Muscle layer of colon (tissue), 2 donors: ENCODE data around the gene PML.
A peak's percentile ranks its signal among the peaks of the same experiment; 100 is the strongest.

Experiments used
- H3K27ac ChIP-seq: one replicate; pipeline ENCODE4 v1.7.0; 2013; ENCODE audit warnings: low read depth, mild to moderate bottlenecking, low read length, moderate library complexity
- H3K27me3 ChIP-seq, 2 donors: one replicate each; pipeline ENCODE4 v1.7.0; 2013; ENCODE audit warnings: low read length in 2 of 2, mild to moderate bottlenecking in 2 of 2; ENCODE audit not compliant: insufficient read depth in 2 of 2, control insufficient read depth in 1 of 2
- H3K36me3 ChIP-seq: one replicate; pipeline ENCODE4 v1.7.0; 2013; ENCODE audit warnings: mild to moderate bottlenecking, low read length; ENCODE audit not compliant: insufficient read depth
- H3K4me1 ChIP-seq: one replicate; pipeline ENCODE4 v1.7.0; 2013; ENCODE audit warnings: mild to moderate bottlenecking, low read length; ENCODE audit not compliant: insufficient read depth
- H3K4me3 ChIP-seq, 2 donors: one replicate each; pipeline ENCODE4 v1.7.0; 2013; ENCODE audit warnings: low read length in 2 of 2, low read depth in 1 of 2, mild to moderate bottlenecking in 1 of 2, moderate library complexity in 1 of 2
- H3K9ac ChIP-seq: one replicate; pipeline ENCODE4 v1.7.0; 2013; ENCODE audit warnings: low read length
- H3K9me3 ChIP-seq: one replicate; pipeline ENCODE4 v1.7.0; 2013; ENCODE audit warnings: mild to moderate bottlenecking, low read length
- donor health status: abdominal sarcoma.
- donor health status: Adenocarcinoma of cecum.

Gene PML

DNA sequence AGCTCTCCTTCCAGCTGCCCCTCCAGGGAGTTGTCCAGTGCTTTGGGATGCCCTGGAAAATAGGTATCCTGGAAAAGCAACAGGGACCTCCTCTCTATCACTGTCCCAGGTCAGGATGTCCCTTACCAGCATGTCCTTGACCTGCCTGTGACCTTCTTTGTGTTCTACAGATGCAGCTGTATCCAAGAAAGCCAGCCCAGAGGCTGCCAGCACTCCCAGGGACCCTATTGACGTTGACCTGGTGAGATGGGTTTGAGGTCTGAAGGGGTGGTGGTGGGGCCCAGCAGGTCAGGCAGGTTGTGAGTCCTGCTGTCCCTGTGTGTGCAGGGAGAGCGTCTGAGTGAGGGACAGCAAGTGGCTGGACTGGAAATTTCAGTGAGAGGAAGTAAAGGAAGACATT, 30.2 kb downstream of the PML start:
- Histone ChIP-seq H3K9me3 (no peaks in the 10 kb centered on the region), H3K4me1 (peaks cover 41% of the 10 kb centered on the region), H3K27me3 (no peaks in the 10 kb centered on the region), H3K36me3 (peaks cover 39% of the 10 kb centered on the region), H3K4me3 (no peak overlapping the region), H3K9ac (no peak overlapping the region), H3K27ac (peak overlapping the region; percentile 35)

GRCh38 chr15:74025436-74025835, 30.9 kb downstream of the PML start:
- Histone ChIP-seq H3K4me1 (peaks cover 41% of the 10 kb centered on the region), H3K9me3 (no peaks in the 10 kb centered on the region), H3K36me3 (peaks cover 39% of the 10 kb centered on the region), H3K9ac (no peak overlapping the region), H3K27ac (no peak overlapping the region), H3K4me3 (no peak overlapping the region), H3K27me3 (no peaks in the 10 kb centered on the region)

GRCh38 chr15:74027688-74028087, 33.2 kb downstream of the PML start:
- Histone ChIP-seq H3K9me3 (no peaks in the 10 kb centered on the region), H3K4me1 (peaks cover 41% of the 10 kb centered on the region), H3K36me3 (peaks cover 33% of the 10 kb centered on the region), H3K27ac (peak overlapping the region; percentile 41), H3K9ac (no peak overlapping the region), H3K27me3 (no peaks in the 10 kb centered on the region), H3K4me3 (no peak overlapping the region)

DNA sequence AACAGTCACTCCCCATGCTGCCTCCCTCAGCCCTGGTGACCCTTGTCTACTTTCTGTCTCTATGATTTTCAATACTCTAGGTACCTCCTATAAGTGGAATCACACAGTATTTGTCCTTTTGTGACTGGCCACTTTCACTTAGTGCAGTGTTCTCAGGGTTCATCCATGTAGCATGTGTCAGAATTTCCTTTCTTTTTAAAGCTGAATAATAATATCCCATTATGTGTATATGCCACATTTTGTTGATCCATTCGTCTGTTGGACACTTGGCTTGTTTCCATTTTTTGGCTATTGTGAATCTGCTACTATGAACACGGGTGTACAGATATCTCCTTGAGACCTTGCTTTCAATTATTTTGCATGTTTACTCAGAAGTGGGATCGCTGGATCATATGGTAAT, 34.1 kb downstream of the PML start:
- no peaks in the 10 kb centered on the region for H3K27me3 ChIP-seq
- no peak overlapping the region for H3K9ac ChIP-seq
- no peak overlapping the region for H3K4me3 ChIP-seq
- H3K36me3 ChIP-seq: peaks cover 33% of the 10 kb centered on the region
- H3K27ac ChIP-seq: peak overlapping the region; percentile 64
- H3K9me3 ChIP-seq: no peaks in the 10 kb centered on the region
- peaks cover 36% of the 10 kb centered on the region for H3K4me1 ChIP-seq

DNA sequence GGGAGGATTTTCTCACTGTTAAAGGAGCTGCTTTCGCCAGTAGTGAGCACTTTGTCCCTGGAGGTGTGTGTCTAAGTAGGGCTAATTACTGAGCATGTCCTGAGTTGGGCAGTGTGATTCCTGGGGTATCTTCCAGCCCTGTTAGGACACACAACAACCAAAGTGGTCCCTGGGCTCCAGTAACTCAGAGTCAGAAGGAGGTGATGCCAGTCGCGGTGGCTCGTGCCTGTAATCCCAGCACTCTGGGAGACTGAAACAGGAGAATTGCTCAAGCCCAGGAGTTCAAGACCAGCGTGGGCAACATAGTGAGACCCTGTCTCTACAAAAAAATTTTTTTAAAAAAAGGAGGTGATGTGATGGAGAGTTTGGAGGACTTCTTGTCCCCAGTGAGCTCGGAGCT, 37.5 kb downstream of the PML start:
- Histone ChIP-seq H3K36me3 (peaks cover 42% of the 10 kb centered on the region), H3K27ac (no peak overlapping the region)

GRCh38 chr15:74032606-74033561, 38.4 kb downstream of the PML start:
- no peak overlapping the region for H3K27ac ChIP-seq
- H3K36me3 ChIP-seq: peaks cover 51% of the 10 kb centered on the region
- H3K9ac ChIP-seq: no peak overlapping the region
- H3K27me3 ChIP-seq: no peaks in the 10 kb centered on the region
- H3K9me3 ChIP-seq: no peaks in the 10 kb centered on the region
- no peak overlapping the region for H3K4me3 ChIP-seq
- peaks cover 18% of the 10 kb centered on the region for H3K4me1 ChIP-seq

More for the DNA sequence above, 37.5 kb downstream of the PML start:
- H3K4me3 ChIP-seq: no peak overlapping the region
- H3K27me3 ChIP-seq: no peaks in the 10 kb centered on the region
- no peaks in the 10 kb centered on the region for H3K9me3 ChIP-seq
- no peak overlapping the region for H3K9ac ChIP-seq
- peaks cover 21% of the 10 kb centered on the region for H3K4me1 ChIP-seq

DNA sequence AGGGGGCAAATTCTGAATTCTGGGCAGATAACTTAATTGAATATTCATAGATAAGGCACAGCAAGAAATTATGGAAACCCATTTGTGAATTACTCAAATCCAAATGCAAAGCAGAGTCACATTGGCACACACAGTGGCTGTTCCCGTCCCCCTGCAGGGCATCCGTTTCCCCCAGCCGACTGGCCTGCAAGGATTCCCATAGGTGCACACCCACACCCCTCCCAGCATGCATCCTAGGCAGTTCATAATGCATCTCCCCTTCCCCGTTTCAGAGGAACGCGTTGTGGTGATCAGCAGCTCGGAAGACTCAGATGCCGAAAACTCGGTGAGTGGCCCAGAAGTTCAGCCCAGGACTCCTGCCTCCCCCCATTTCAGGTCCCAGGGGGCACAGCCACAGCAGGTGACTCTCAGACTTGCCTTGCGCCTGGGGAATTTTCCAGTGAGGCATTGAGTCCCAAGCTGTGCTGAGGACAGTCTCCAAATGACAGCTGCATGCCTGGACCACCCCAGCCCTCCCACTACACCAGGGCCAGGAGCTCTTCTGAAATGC, 39.8 kb downstream of the PML start:
- Histone ChIP-seq H3K4me1 (peaks cover 21% of the 10 kb centered on the region), H3K27ac (no peak overlapping the region), H3K4me3 (no peak overlapping the region), H3K9ac (no peak overlapping the region), H3K36me3 (peaks cover 54% of the 10 kb centered on the region), H3K27me3 (no peaks in the 10 kb centered on the region), H3K9me3 (no peaks in the 10 kb centered on the region)

- Histone ChIP-seq H3K9me3 (no peaks in the 10 kb centered on the region), H3K27ac (no peak overlapping the region), H3K27me3 (no peaks in the 10 kb centered on the region), H3K4me3 (no peak overlapping the region), H3K36me3 (peaks cover 54% of the 10 kb centered on the region), H3K9ac (no peak overlapping the region), H3K4me1 (peaks cover 32% of the 10 kb centered on the region)
Measured at GRCh38 chr15:74035121-74036017, 40.9 kb downstream of the PML start.

GRCh38 chr15:74036271-74037170, 42.0 kb downstream of the PML start:
- Histone ChIP-seq H3K9ac (no peak overlapping the region), H3K27ac (no peak overlapping the region), H3K36me3 (peaks cover 54% of the 10 kb centered on the region), H3K4me3 (no peak overlapping the region), H3K9me3 (no peaks in the 10 kb centered on the region), H3K4me1 (peaks cover 44% of the 10 kb centered on the region), H3K27me3 (no peaks in the 10 kb centered on the region)

- H3K4me3 ChIP-seq: no peak overlapping the region
- no peaks in the 10 kb centered on the region for H3K9me3 ChIP-seq
- peaks cover 55% of the 10 kb centered on the region for H3K36me3 ChIP-seq
- no peak overlapping the region for H3K9ac ChIP-seq
- no peaks in the 10 kb centered on the region for H3K27me3 ChIP-seq
- H3K4me1 ChIP-seq: peaks cover 51% of the 10 kb centered on the region
- no peak overlapping the region for H3K27ac ChIP-seq
Measured at GRCh38 chr15:74037171-74038117, 42.9 kb downstream of the PML start.
